HG02840 (cell line): ENCODE measurements around the gene TOX2.

Experiments
- ATAC-seq: cut with Tn5 transposase; IDR thresholded peaks from one replicate; pipeline ENCODE4 v1.9.1; 2021; ENCODE audit warnings: mild to moderate bottlenecking, moderate library complexity, moderate number of reproducible peaks; ENCODE audit not compliant: unreplicated experiment, low FRiP score

The TOX2 gene

GRCh38 chr20:43938932-43939761 lies 24.5 kb downstream of the TOX2 start:
- no peak for ATAC-seq

GRCh38 chr20:43939762-43940121 lies 25.1 kb downstream of the TOX2 start:
- no peak for ATAC-seq

GRCh38 chr20:43940518-43941225 lies 26.0 kb downstream of the TOX2 start:
- ATAC-seq: no peak

DNA sequence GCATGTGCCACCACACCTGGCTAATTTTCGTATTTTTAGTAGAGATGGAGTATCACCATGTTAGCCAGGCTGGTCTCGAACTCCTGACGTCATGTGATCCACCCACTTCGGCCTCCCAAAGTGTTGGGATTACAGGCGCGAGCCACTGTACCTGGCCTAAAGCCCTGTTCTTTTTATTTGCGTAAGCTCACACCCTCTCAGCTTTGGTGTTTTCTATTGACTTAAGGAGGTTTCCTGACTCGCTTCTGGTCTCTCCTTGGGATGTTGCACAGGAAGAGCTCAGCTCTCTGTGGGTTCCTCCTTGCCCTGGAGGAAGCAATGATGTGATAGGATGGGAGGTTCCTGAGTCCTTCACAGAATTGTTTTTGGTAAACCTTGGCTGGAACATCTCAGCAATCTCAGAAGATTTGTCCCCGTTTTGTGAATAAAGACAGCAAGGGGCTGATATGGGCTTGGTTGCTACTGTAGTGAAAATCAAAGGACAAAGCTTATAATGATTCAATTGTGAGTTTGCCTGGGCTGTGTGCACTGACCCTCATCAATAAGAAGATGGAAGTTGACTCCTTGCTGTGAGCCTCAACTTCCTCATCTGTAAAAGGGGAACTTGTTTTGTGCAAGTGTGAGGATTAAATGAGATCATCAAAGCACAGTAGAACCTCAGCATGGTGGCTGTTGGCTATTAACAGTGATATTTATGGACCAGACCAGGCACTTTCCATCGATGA lies 27.0 kb downstream of the TOX2 start:
- ATAC-seq: no peak

- no peak for ATAC-seq
Measured at GRCh38 chr20:43942201-43942590, 27.5 kb downstream of the TOX2 start.

DNA sequence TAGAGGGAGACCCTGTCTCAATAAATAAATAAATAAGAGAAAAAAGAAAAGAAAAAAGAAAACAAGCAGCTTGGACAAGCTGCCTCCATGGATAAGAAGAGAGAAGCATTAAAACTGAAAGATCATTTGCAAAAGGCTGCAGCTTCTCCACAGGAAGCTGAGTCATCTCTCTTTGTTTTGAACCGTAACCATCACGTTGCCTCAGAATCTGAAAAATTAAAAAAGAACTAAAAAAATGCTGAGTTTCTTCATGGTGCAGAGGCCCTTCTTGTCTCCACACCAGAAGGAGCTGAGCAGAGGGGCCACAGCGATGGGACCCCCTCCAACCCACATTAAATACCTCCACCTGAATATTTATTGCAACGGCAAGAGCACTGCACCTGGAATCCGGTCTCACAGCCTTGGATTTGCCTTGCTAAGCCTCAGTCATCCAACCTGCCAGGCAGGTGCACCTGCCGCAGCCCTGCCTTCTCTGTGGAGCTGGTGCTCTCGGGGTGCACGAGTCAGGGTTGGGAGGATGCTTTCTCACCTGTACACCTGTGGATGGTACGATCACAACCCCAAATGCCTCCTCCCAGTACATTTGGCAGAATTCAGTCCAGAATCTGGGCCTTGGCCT lies 28.1 kb downstream of the TOX2 start:
- no peak for ATAC-seq

- ATAC-seq: no peak
Measured at GRCh38 chr20:43943725-43944124, 29.1 kb downstream of the TOX2 start.

DNA sequence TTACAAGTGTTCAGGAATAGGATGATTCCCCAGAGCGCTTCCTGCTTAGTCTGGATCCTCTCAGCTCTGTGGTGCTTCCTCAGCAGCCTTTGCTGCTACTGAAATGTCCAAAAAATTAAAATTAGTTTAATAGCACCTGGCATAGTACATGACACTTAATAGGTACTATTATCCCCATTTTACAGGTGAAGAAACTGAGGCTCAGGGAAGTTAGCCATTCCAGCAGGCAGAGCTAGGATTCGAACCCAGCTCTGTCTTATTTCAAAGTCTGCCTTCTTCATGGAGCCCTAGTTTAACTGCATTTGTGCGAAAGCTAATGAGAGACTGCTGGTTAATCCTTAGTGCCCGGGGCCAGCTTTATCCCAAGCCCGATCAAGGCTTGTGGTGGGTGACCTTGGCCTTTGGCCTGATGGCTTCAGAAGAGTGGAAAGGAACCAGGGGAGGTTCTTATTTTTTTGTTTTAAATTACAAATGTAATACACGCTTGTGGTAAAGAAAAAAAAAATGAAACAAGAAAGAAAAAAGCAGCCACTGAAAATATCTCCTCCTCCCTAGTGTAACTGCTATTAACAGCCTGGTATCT lies 30.1 kb downstream of the TOX2 start:
- no peak for ATAC-seq

GRCh38 chr20:43945391-43946205 lies 30.9 kb downstream of the TOX2 start:
- no peak for ATAC-seq

GRCh38 chr20:43946206-43946491 lies 31.5 kb downstream of the TOX2 start:
- no peak for ATAC-seq

- ATAC-seq: no peak
Measured at GRCh38 chr20:43946659-43947315, 32.1 kb downstream of the TOX2 start.

DNA sequence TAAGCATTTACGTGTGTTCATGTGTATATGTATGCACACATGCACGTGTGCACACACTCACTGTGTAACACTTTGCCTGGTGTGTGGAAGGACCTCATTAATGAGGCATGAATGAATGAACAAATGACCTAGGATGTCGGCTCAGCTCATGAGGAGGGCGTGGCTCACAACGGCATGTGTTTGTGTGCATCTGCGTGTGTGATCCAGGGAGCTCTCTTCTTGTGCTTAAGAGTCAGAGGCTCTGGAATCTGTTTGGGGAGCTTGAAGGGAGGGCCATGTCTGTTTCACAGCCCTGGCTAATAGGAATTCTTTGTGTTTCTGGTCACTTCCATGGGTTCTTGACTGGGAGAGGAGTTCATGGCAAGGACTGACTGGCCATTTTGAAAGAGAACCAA lies 32.7 kb downstream of the TOX2 start:
- no peak for ATAC-seq

DNA sequence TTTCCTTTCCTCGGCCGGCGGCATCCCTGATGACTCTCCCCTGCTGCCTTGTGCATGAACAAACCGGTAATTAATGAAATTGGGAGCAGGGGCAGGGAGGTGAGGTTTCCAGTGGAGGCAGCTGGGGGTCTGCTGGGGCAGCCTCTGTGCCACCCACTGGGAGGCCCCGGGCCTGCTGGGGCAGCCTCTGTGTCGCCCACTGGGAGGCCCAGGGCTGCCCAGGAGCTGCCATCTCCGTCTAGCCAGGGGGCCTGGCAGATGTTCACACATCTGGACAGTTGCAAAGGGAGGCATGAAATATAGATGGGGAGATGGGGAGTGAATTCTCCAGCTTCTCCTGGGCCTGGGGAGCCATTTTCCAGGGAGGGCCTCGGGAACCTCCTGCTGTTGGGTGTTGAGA lies 33.8 kb downstream of the TOX2 start:
- ATAC-seq: no peak

DNA sequence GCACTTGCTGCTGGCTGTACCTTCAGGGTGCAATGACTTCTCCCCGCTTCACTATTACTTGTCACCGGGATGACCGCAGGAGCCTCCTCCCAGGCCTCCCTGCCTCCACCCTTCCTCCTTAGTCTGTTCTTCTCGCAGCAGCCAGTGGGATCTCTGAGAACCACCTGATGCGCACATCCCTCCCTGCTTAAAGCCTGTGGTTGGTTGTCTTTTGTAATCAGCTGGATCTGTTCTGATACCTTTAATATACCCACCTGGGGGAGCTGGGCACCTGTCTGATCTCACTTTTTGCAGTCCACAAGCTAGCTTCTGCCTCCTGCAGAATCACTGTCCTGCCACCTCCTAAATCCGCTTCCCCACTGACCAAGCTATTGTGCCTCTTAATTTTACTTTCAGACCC lies 34.6 kb downstream of the TOX2 start:
- ATAC-seq: no peak

DNA sequence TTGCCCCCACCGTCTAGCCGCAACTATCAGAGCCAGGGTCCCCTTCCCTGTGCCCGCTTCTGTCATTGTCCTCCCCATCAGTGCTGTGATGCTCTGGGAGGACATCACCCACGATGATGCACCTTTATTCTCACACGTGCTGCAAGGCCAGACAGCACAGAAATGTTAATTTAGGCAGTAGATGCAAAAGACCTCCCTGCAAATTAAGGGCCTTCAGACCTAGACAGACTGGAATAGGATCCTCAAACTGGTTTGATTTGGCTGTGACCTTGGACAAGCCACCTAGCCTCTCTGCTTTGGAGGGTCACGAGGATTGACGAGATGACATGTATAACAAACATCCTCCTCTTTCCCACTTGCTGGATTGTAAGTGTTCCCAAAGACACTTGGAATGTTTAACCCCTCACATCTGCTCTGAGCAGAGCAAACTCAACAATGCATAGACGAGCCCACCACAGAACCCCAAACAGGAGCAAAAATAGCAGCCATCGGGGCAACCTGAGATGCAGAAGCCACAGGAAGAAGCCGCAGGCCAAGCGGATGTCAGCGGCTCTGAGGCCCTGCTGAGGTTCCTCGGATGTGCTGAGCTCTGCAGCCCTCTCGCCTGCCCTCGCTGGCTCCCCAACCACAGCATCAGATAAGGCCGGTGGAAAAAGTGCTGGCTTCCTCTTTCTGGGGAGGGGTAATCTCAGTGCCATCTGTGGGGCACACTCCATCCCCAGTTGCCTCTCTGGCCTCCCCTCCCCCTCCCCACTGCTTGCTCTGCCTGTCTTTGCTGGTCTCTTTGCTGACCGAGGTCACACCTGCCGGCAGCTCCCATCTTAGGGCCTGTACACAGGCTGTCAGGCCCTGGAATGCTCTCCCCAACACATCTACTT lies 35.3 kb downstream of the TOX2 start:
- ATAC-seq: no peak

DNA sequence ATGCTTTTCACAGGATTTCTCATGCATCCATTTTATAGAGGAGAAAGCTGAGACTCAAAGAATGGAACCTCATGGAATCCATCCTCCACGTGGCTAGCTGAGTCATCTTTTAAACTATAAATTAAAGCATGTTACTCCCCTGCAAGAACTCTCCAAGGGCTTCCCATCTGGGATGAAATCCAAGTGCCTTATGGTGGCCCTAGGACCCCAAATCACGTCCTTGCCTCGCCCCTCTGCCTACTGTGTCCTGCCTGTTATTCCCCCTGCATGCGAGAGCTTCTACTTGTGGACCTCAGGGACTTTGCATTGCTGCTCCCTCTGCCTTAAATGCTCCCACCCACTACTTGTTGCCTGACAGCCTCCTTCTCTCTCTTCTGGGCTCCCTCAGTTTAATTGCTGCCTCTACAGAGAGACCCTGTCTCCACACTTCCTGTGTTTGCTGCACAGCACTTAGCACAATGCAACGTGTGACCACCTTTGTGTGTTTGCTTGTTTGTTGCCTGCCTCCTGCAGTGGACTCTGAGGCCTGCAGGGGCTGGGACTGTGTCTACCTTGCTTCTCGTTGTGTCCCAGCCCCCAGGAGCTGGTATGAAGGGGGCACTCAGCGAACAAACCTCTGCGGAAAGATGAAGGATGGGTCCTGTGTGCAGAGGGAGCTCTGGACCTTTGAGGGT lies 39.4 kb downstream of the TOX2 start:
- ATAC-seq: no peak

GRCh38 chr20:43954704-43955061 lies 40.0 kb downstream of the TOX2 start:
- ATAC-seq: no peak
